ENCODE results near the gene HAO1.
"Not testable (repeated sequence)": the region's sequence is repeated elsewhere in the genome, so short reads cannot be mapped to it uniquely, and the experiment has no call there.

HAO1 gene

DNA sequence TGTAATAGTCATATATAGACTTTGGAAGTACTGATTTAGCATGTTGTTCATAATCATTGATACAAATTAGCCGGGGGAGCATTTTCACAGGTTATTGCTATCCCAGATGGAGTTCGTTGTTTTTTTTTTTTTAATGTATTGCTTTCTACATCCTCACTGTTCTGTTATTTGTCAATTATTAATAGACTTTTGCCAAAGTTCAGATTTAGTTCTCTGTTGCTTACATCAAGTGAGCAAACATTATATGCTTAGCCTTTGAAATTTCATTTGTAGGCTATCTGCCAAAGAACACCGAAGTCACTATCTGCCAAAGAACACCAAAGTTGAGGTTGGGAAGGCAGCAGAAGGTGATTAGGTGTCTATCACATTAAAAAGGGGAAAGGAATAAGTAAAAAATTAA, at the start of gene HAO1:
TSS of gene HAO1 (minus strand) at position 118 of the 400 bp plus-strand sequence. CDS start at position 82, 36 bp downstream.
- no peak for DNase-seq

DNA sequence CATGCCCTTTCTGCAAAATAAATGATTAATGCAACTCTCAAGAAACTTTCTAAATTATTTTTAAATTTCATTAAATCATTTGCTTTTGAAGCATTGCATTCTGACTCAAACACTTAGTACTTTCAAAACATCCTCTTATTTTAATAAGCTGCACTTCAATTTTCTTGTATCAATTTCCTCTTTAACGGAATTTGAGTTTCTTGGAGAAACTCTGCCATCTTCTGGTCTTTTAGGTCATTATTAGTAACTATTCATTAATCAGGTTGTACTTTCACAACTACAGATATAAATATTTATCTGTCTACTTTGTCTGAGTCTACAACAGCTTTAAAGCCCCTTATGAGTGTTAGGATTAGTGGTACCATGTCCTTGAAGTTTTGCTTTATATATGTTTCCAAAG, 49.1 kb upstream of the HAO1 start:
- no peak for DNase-seq

DNA sequence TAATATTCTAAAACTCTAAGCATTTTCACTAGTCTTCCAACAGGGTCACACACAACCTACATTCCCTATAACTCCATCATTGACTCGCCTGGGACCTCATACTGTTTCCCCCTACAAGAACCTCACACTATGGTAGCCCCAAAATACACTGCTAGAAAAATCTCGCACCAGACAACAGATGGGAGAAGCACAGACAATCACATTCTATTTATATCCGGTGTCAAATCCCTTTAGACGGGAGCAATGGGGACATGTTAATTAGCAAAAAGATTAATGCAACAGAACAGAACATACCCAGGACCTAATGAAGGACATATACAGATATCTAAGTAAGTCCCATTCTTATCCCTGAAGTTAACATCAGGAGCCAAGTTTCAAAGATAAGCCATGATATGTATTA, 45.7 kb upstream of the HAO1 start:
- DNase-seq: no peak

DNA sequence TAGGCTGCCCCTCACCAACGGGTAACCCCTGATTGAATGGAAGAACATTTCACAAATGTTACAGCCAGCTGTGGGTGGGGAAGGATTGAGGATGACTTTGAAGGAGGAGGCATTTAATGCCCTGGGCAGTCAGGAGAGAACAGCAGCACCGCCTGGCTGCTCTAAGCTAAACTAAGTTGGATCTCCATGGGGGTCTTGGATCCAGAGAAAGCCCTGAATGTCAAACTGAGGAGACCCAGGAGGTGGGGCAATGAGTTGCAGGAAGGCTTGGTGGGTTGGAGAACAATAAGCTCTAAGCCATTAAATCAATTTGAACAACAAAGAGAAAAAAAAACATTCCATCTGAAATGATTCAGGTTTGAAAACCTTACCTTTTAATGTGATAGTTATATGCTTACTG, 43.9 kb upstream of the HAO1 start:
- DNase-seq: no peak

DNA sequence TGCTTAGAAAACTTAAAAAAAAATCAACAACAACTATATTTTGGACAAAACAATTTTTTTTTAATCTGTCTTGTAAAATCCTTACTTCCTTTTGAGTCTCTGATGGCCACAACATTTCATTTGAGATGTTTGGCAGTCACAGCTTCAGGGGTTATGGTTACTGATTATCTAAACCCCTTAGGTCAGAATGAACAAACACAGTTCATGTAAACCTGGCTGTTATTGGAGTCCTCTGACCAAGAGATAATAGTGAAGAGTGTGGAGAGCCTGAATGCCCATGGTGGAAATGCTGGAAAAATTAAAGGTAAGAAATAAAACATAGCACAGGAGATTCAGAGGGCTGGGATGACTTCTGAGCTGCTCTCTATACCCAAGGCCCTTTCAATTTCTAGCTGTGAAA, 41.1 kb upstream of the HAO1 start:
- no peak for DNase-seq

DNA sequence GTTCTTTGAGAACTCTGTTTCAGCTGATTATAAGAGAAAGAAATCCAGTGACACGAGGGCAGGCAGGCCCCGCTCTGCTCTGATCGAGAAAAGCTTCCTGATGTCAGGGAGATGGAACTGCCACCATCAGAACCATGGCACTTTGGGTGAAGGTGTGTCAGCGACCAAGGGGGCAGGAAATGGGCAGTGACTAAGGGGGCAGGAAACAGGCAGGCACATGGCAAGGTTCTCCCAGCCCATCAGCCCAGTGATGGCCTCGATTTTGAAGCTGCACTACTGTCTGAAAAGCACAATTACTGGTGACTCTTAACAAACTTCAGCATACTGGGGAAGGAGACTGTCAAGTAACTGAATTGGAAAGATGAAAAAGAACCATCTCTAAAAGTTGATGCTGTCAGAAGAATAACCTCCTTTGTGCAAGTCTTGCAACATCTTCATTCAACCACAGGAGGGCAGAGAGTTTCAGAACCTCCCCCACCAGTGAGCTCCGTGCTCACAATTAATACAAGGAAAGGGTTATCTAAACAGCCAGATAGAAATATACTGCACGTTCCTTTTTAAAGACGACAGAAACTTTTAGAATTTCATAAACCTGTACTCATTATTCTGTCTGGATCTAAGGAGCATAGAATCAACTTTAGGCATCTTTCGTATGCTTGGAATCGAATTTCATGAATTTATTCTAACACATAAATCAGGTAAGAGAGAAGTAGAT, 40.2 kb upstream of the HAO1 start:
- peak in 1 of 2 donors; percentile 18 for DNase-seq

DNA sequence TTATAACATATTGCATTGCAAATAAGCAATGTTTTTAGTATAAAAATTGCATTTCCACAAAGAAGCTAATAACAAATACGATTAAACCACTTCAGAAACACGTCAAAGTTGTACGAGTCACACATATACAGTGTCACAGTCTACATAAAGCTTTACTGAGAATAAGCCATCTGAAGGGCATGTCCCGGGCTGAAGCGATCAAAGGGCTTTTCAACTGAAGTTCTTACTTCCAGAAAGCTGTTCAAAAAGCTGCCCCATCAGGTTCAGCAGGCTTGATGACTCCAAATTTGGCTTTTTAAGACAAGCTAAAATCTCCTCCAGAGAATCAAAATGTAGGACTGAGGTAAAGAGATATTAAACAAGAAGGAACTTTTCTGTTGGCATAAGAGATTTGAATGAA, 37.5 kb upstream of the HAO1 start:
- DNase-seq: no peak

DNA sequence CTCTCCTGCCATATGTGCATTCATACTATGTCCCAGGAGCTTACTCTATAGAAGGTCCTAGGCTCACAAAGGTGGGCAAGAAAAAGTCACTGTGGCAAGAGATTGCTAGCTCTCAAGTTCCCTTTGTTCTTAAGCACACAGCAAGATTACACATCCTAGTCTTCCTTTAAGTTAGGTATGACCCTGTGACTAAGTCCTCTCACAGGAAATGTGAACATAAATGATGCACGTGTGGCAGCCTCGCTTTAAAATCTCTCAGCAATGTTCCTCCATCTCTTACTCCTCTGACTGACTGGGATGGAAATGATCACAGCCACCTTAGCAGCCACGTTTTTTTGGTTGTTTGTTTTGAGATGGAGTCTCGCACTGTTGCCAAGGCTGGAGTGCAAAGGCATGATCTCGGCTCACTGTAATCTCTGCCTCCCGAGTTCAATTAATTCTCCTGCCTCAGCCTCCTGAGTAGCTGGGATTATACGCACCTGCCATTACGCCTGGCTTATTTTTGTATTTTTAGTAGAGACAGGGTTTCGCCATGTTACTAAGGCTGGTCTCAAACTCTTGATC, 35.7 kb upstream of the HAO1 start:
- no peak for DNase-seq

DNA sequence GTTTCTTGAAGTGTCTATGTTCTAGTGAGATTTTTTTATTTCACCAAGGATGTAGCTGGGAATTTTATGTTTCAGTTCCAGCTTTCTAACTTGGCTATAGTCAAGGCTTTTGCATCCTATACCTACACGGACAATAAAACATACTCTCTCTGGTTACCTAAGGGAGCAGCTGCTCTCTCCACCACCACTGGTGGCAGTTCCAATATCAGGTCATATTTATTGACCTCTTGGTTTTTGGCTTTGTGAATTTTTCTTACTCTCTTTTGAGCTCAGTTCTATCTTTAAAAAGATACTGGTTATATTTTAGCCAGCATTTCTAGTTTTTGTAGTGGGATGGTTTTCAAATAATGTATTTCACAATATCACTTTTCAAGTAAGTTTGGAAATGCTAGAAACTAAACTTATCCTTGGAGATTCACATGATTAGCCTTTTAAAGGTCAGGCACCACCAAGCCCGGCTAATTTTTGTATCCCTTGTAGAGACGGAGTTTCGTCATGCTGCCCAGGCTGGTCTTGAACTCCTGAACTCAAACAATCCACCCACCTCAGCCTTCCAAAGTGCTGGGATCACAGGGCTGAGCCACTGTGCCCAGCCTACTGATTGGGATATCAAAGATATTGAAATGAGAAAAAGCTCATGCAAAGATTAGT, 34.7 kb upstream of the HAO1 start:
- DNase-seq: no peak

DNA sequence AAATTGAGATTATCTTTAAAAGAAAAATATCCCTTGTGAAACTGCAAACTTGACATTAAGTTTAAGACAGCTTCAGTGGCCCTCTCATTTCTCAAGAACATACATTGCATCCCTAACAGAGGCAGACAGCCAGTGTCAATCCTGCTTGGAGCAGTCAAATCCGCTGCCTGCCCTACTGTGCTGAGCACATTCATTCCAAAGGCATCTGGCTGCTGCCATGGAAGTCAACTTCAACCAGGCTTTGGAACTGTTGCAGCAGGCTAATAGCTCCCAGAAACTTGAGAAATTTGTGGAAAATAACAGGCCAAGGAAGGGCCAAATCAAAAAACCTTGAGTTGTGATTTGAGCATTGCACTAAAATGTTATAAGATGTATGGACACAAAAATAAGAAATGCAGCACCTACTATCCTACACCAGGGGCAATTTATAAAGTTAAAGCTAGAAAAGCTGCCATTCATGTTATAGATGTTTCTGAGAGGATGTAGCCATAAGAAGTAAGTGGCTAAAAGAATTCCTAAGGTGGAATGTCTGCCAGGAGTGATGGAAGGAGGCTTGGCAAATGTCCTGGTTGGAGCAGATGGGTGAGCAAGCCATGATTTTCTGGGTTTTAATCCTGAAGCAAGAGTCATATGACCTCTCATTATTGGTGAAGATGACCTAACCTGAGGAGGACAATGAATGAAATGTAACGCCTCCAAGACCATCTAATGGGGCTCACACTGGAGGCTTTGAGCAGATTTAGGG, 31.4 kb upstream of the HAO1 start:
- no peak for DNase-seq

DNA sequence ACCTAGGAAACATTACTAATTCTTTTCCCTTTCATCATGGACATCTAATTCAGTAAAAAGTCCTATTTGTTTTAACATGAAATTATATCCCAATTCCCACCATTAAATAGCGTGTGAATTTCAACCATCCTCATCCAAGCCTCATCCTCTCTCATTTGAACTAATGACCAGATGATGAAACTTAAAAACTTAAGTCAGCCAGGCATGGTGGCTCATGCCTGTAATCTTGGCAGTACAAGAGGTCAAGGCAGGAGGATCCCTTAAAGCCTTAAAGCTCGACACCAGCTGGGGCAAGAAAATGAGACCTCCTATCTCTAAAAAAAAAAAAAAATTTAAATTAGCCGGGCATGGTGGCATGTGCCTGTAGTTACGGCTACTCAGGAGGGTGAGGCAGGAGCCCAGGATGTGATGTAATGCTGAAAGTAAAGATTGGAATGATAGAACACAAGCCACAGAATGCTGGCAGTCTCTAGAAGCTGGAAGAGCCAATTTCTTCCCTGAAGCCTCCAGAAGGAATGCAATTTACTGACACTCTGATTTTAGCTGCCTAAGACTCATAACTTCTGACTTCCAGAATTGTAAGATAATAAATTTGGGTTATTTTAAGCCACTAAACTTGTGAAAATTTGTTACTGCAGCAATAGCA, 27.1 kb upstream of the HAO1 start:
- no peak for DNase-seq

DNA sequence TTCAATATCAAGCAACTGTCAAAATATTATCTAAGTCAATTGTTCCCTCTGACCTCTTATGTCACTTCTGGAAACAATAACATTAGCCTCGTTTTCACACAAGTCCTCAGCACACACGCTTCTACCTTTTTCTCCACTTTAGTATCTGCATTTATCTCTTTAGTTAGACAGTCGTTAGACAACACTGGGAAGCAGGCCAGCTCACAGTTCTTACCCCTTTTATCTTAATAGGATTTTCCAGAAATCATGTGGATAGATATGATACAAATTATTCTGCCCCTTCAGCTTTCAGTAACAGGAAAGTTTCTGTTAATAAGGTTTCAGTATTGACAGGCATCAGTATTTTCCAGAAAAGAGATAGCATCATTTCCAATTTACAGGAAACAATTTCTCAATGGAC, 25.9 kb upstream of the HAO1 start:
- no peak for DNase-seq

DNA sequence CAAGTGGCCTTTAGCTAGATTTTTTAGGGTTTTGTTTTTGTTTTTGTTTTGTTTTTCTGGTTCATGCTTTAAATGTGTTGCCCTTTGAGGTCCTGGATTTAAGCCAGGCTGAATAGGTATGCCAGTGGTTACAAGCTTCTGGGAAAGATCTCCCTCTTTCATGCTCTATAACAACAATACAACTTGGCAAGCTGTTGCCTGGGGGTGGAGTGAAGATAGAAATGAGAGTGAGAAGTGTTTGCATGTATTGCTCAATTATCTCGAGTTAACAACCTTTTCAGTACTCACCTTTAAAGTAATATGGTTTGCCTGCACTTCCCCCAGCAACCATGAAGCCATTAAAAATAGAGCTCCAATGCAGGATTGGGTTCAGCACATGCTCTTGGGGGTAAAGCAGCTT, 19.2 kb upstream of the HAO1 start:
- DNase-seq: no peak

DNA sequence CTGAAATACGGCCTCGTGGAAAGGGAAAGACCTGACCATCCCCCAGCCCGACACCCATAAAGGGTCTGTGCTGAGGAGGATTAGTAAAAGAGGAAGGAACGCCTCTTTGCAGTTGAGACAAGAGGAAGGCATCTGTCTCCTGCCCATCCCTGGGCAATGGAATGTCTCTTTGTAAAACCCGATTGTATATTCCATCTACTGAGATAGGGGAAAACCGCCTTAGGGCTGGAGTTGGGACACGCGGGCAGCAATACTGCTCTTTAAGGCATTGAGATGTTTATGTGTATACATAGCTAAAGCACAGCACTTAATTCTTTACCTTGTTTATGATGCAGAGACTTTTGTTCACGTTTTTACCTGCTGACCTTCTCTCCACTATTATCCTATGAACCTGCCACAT, 16.3 kb upstream of the HAO1 start:
- DNase-seq: not testable (repeated sequence)

DNA sequence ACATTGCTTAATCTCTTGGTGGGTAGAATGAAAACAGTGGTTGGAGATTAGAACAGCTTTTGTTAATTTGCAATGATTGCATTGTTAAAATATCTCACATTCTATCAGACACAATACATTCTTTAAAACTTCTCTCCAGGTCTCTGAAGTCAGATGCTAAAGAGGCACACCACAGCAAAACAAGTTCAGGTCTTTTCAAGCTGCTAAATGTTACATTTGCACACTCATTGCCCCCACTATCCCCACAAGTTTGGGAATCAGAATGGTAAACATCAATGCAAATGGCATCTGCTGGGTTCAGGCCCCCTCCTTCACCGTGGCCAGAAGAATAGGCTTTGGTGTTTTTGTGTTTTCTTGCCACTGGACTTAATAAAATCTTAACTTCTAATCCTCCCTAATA, 10.1 kb upstream of the HAO1 start:
- DNase-seq: no peak

DNA sequence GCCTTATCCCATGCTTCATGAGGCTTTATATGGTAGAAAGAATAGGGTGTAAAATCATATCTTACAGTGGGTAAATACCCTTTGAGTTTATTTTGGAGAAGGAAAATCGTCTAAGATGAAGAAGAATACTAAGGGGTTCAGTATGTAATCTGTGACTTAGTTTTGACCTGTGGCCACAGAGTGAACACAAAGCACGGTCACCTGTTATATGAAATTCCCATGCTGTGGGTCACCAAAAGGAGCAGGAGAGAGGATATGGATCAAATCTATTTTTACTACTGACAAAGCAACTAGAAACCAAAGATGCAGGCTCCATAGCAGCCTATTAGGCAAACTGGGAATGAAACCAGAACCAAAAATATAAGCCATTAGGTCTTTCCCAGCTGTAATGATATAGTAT, 3.6 kb upstream of the HAO1 start:
- DNase-seq: no peak

DNA sequence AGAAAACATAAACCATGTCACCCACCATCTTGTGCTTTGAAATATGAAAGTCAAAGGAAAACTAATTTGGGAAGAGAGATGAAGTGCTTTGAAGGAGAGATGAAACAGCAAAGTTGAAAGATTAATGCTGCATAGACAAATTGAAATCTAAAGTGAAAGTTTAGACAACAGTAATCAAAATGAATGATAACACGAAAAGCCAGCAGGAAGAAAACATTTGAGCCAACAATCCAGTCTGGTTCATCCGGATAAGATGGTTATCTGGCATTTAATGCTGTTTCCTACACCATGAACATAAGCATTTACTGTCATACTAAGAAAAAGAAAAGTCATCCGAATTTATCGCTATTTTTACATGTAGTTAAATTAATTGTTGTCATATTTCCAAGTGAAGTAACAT, 595 bp downstream of the HAO1 start:
- DNase-seq: no peak

DNA sequence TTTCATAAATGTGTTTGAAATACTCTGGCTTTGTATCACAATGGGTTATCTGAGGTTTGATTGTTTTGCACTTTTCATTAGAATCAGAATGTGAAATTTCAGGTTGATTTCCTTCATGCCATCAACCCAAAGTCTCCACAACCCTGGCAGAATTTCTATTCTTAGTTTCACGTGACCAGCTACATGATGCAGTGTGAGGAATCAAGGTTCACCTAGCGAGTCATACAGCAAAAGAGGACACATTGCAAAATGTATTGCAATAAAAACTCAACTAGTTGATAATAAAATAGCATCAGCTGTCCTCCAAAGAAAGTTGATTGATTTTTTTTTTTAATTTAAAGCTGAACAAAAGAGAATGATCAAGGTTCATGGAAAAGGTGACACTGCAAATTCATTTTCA, 2.2 kb downstream of the HAO1 start:
- no peak for DNase-seq

DNA sequence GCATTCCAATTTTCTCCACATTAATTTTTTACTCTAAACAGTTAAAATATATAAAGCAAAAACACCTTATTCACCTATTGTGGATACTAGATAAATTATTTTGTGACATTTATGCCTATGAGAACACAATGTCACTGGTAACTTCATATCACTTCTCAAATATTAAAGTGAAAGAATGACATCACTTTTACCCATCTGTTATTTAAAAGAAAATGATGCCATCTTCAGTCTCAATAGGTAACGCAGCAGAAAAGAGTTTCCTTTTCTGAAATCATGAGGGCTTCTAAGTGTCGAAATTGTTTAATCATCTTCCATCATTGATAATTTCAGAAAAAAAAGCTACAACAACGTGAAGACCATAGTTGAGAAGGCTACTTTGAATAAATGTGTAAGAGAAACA, 2.9 kb downstream of the HAO1 start:
- DNase-seq: no peak

DNA sequence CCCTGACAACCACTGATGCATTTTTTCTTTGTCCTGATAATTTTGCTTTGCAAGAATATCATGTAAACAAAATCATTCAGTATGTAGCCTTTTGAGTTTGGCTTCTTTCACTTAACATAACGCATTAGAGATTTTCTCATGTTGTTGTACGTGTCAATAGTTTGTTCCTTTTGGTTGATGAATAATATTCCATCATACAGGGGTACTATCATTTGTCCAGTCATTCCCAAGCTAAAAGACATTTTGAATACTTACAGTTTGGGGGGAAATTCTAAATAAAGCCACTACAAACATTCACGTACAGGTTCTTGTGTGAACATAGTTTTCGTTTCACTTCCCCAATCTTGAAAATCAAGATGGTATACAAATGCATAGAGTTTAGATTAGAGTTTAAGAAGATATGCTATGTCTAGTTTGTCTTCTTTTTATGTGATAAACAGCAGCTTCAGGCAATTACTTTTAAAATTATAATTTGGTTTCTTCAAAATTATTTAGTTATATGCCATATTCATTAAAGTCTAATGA, 5.2 kb downstream of the HAO1 start:
- DNase-seq: no peak

DNA sequence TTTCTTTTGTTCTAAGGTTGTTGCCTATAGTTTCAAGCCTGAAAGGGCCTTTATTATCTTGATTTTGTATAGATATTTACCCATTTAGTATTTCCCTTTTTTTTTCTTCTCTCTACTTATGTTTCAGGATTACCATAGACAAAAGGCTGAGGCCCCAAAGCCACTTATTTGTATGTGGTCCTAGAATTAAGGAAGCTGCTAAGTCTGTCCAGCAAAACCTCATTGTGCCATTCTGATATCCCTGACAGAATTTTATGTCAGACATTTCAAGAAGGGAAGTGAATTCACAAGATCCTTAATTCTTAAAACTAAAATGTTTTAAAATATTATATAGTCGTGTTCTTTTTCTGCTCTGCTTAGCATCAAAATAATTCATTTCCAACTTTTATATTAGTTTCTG, 6.9 kb downstream of the HAO1 start:
- no peak for DNase-seq

DNA sequence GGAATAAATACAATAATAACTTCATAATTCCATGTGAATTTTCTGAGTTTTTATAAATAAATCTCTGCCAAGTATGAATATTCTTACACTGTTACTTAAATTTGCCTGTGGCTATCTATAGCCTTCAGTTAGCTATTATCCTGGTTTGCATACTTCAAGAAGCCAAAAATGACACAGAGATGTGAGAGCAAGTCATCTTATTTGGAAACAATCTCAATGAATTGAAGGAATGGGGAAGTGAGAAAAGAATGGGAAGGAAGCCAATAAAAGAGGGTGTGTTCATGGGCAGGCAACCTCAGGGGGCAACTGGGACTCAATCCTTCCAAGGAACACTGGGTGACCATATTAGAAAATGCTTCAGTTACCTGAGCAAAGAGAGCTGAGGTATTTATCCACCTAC, 9.9 kb downstream of the HAO1 start:
- DNase-seq: no peak

DNA sequence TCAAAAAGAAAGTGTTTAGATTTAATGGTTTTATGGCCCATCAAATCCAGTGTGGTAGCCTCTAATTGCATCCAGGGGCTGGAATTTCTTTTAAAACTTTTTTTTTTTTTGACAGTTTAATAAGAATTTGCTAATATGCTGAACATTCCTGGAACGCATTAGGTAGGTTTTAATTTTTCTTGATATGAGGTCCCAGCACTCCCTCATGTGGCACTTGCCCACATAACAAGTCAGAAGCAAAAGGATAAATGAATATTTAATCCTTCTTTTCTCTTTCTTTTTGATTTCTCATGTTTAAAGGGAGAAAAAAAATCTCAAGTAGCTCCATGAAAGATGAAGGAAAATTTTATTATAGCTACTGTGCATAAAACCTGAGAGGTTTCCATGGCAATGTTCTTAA, 13.5 kb downstream of the HAO1 start:
- DNase-seq: no peak
